ENCODE results near the gene CACNA1G. TPM values are rescaled to one million over a fixed set of nuclear protein-coding genes. Genes with fewer than 3 reads are reported as not detected.

CACNA1G gene
- total RNA-seq, 1 experiment from 2014 or later, result 0.04 TPM

GRCh38 chr17:50630524-50631194 is 70.1 kb downstream of the CACNA1G start:
- Histone ChIP-seq H3K79me2 (ENCODE audit: low read length) (peaks cover 15% of the 10 kb centered on the region), H3K4me2 (ENCODE audit: low read length) (no peak overlapping the region), H3K4me1 (ENCODE audit: insufficient read depth, low read length) (peaks cover 46% of the 10 kb centered on the region), H3K9me2 (replicated peaks; ENCODE audit: low read length) (no peaks in the 10 kb centered on the region), H3K9me3 (ENCODE audit: low read length) (no peaks in the 10 kb centered on the region), H3F3A (ENCODE audit: low read length, unreplicated experiment) (no peaks in the 10 kb centered on the region), H4K20me1 (ENCODE audit: low read length) (no peaks in the 10 kb centered on the region), H3K9ac (ENCODE audit: low read length) (no peak overlapping the region), H3K36me3 (ENCODE audit: low read depth, low read length) (no peaks in the 10 kb centered on the region), H2AFZ (ENCODE audit: low read length) (no peak overlapping the region), H3K4me3 (ENCODE audit: low read length) (no peak overlapping the region), H3K27ac (ENCODE audit: low read length) (no peak overlapping the region), H3K27me3 (ENCODE audit: low read length) (no peaks in the 10 kb centered on the region)
- DNase-seq (peak; percentile 89), ATAC-seq (peak; percentile 37)
- TF ChIP-seq EZH2phosphoT487 (IDR thresholded peaks at IDR 0.05; ENCODE audit: borderline replicate concordance, low read length) (no peak), CTCF (conservative IDR thresholded peaks at IDR 0.05; ENCODE audit: low read depth, low read length) (peak; percentile 99)
- no TSS peak for BruUV-seq (replicated peaks)
- ChIA-PET POLR2A (ENCODE audit: unreplicated experiment) (interaction anchor here (0.6 to 0.9 kb wide), 2 partner anchors 62 to 89 kb away, joined by 3 to 8 read pairs; partner anchors contain the start of gene LUC7L3), CTCF (interaction anchor here (0.5 to 2.0 kb wide), 8 partner anchors 31 to 80 kb away, joined by 3 to 21 read pairs (median 4); no protein-coding TSS in a partner anchor)
- intact Hi-C loops (cut with micrococcal nuclease), result loop anchor here (1.0 to 10.0 kb wide), 3 partner anchors 65 to 236 kb away; partner anchors contain the start of genes CACNA1G and LRRC59

- Histone ChIP-seq H3K36me3 (ENCODE audit: low read depth, low read length) (no peaks in the 10 kb centered on the region), H3K4me3 (ENCODE audit: low read length) (no peak overlapping the region), H3K27me3 (ENCODE audit: low read length) (no peaks in the 10 kb centered on the region), H3K79me2 (ENCODE audit: low read length) (peaks cover 22% of the 10 kb centered on the region), H3F3A (ENCODE audit: low read length, unreplicated experiment) (no peaks in the 10 kb centered on the region), H3K9me3 (ENCODE audit: low read length) (no peaks in the 10 kb centered on the region), H3K9me2 (replicated peaks; ENCODE audit: low read length) (no peaks in the 10 kb centered on the region), H3K4me1 (ENCODE audit: insufficient read depth, low read length) (peaks cover 53% of the 10 kb centered on the region), H4K20me1 (ENCODE audit: low read length) (no peaks in the 10 kb centered on the region), H2AFZ (ENCODE audit: low read length) (no peak overlapping the region), H3K9ac (ENCODE audit: low read length) (no peak overlapping the region), H3K4me2 (ENCODE audit: low read length) (peak overlapping the region; percentile 2; the same call in 1 of the 2 replicates), H3K27ac (ENCODE audit: low read length) (no peak overlapping the region)
- no peak for ATAC-seq
- ChIA-PET POLR2A (ENCODE audit: unreplicated experiment) (interaction anchor here (0.9 kb wide), 1 partner anchor 62 kb away, joined by 8 read pairs; no protein-coding TSS in a partner anchor), CTCF (interaction anchor here (0.6 to 2.0 kb wide), 5 partner anchors 30 to 81 kb away, joined by 3 to 21 read pairs (median 5); no protein-coding TSS in a partner anchor)
- DNase-seq, result no peak
- intact Hi-C loops (cut with micrococcal nuclease), result loop anchor here (5.0 to 10.0 kb wide), 2 partner anchors 69 to 237 kb away; partner anchors contain the start of genes CACNA1G and LRRC59
- TF ChIP-seq EZH2phosphoT487 (IDR thresholded peaks at IDR 0.05; ENCODE audit: borderline replicate concordance, low read length) (no peak), EZH2 (IDR thresholded peaks at IDR 0.05; ENCODE audit: low read length, unreplicated experiment) (no peak), CTCF (conservative IDR thresholded peaks at IDR 0.05; ENCODE audit: low read depth, low read length) (no peak)
- BruUV-seq (replicated peaks), result no TSS peak
Observed at GRCh38 chr17:50631195-50631907, 70.8 kb downstream of the CACNA1G start.

All from PC-3 (cell line).